ENCODE results near the gene ARHGEF26. TPM values are rescaled to one million over a fixed set of nuclear protein-coding genes. Genes with fewer than 3 reads are reported as not detected.

The ARHGEF26 gene
- total RNA-seq, 1 donor from 2014 or later: 0.80 TPM

GRCh38 chr3:154250291-154250690, 129.1 kb downstream of the ARHGEF26 start:
- DNase-seq (ENCODE audit: low read depth): no peak

GRCh38 chr3:154251610-154252009, 130.4 kb downstream of the ARHGEF26 start:
- no peak for DNase-seq (ENCODE audit: low read depth)

GRCh38 chr3:154252759-154253638, 131.8 kb downstream of the ARHGEF26 start:
- DNase-seq (ENCODE audit: low read depth): peak; percentile 81

- DNase-seq (ENCODE audit: low read depth): no peak
Observed at GRCh38 chr3:154254527-154254926, 133.3 kb downstream of the ARHGEF26 start.

- DNase-seq (ENCODE audit: low read depth): no peak
Observed at GRCh38 chr3:154273381-154273780, 152.2 kb downstream of the ARHGEF26 start.

- no peak for DNase-seq (ENCODE audit: low read depth)
Observed at GRCh38 chr3:154274348-154274747, 153.2 kb downstream of the ARHGEF26 start.

- no peak for DNase-seq (ENCODE audit: low read depth)
Observed at GRCh38 chr3:154275292-154275691, 154.1 kb downstream of the ARHGEF26 start.

- no peak for DNase-seq (ENCODE audit: low read depth)
Observed at GRCh38 chr3:154275965-154276364, 154.8 kb downstream of the ARHGEF26 start.

- no peak for DNase-seq (ENCODE audit: low read depth)
Observed at GRCh38 chr3:154280161-154280560, 159.0 kb downstream of the ARHGEF26 start.

GRCh38 chr3:154285221-154285620, 164.0 kb downstream of the ARHGEF26 start:
- DNase-seq (ENCODE audit: low read depth): no peak

- no peak for DNase-seq (ENCODE audit: low read depth)
Observed at GRCh38 chr3:154290187-154290586, 169.0 kb downstream of the ARHGEF26 start.

GRCh38 chr3:154294016-154294415, 172.8 kb downstream of the ARHGEF26 start:
- DNase-seq (ENCODE audit: low read depth): no peak

- DNase-seq (ENCODE audit: low read depth): no peak
Observed at GRCh38 chr3:154301561-154301960, 180.4 kb downstream of the ARHGEF26 start.

GRCh38 chr3:154304116-154304786, 183.1 kb downstream of the ARHGEF26 start:
- DNase-seq (ENCODE audit: low read depth): peak; percentile 25

GRCh38 chr3:154304936-154305335, 183.7 kb downstream of the ARHGEF26 start:
- no peak for DNase-seq (ENCODE audit: low read depth)

- DNase-seq (ENCODE audit: low read depth): no peak
Observed at GRCh38 chr3:154307363-154307762, 186.2 kb downstream of the ARHGEF26 start.

Other genes starting within 250 kb of the ARHGEF26 start
- gene DHX36, start 203.1 kb downstream of the ARHGEF26 start, total RNA-seq: 46.9 and 78.3 TPM in 2 replicates

Measured in renal cortical epithelial cell (primary cell).